Breast epithelium (tissue), 3 donors: Measurements from ENCODE around the gene FAM20C.

Source experiments
- POLR2A ChIP-seq: fragments of 450-650 bp; IDR thresholded peaks from one replicate; pipeline ENCODE4 v1.6.1; 2016; ENCODE audit warnings: antibody characterized with exemption, mild to moderate bottlenecking, moderate library complexity
- TF ChIP-seq, protein P1 (sequence below), 3 donors: fragments of 450-650 bp; IDR thresholded peaks; one replicate each; pipeline ENCODE4 v1.5.1; 2016 to 2017; ENCODE audit warnings: antibody characterized with exemption in 3 of 3, mild to moderate bottlenecking in 3 of 3, moderate library complexity in 3 of 3

GRCh38 chr7:205115-206010, 13.0 kb downstream of the FAM20C start:
- TF ChIP-seq, protein P1, sequence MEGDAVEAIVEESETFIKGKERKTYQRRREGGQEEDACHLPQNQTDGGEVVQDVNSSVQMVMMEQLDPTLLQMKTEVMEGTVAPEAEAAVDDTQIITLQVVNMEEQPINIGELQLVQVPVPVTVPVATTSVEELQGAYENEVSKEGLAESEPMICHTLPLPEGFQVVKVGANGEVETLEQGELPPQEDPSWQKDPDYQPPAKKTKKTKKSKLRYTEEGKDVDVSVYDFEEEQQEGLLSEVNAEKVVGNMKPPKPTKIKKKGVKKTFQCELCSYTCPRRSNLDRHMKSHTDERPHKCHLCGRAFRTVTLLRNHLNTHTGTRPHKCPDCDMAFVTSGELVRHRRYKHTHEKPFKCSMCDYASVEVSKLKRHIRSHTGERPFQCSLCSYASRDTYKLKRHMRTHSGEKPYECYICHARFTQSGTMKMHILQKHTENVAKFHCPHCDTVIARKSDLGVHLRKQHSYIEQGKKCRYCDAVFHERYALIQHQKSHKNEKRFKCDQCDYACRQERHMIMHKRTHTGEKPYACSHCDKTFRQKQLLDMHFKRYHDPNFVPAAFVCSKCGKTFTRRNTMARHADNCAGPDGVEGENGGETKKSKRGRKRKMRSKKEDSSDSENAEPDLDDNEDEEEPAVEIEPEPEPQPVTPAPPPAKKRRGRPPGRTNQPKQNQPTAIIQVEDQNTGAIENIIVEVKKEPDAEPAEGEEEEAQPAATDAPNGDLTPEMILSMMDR (IDR thresholded peaks at IDR 0.05), result no peak
- TF ChIP-seq POLR2A, result no peak
